ENCODE data around the gene WDR18.

WDR18 gene

GRCh38 chr19:1041835-1042685, 57.9 kb downstream of the WDR18 start:
- DNase-seq (ENCODE audit: low read depth in 2 of 2), result no peak

DNA sequence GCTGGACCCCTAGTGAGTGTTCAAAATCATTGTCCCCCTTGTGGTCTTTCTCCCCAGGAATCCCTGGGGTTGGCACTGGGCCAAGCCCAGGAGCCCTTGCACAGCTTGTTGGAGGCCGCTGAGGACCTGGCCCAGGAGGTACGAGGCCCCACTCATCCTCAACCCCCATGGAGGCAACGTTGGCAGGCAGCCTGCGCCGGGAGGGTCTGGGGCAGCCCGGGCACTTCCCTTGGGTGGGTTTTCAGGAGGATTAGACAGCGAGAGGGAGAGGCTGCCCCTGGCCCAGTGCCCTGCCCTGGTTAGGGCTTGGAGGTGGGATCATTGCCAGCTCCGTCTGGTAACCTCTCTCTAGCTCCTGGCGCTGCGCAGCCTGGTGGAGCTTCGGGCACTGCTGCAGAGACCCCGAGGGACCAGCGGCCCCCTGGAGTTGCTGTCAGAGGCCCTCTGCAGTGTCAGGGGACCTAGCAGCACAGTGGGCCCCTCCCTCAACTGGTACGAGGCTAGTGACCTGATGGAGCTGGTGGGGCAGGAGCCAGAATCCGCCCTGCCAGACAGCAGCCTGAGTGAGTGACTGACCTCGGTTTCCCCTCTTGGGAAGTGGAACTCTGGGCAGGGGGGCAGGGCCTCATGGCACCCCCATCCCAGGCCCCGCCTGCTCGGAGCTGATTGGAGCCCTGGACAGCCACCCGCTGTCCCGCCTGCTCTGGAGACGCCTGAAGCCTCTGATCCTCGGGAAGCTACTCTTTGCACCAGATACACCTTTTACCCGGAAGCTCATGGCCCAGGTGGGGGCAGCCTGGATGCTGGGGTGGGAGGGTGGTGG, 58.8 kb downstream of the WDR18 start:
- DNase-seq (ENCODE audit: low read depth in 2 of 2), result no peak

Data from activated CD8-positive, alpha-beta memory T cell treated with anti-CD3 and anti-CD28 coated beads for 4 hours (primary cell).